ENCODE results near the gene CHN2. TPM values are rescaled to one million over a fixed set of nuclear protein-coding genes. Genes with fewer than 3 reads are reported as not detected.

Gene CHN2
- total RNA-seq, 1 donor from 2014 or later: 36.1 TPM

GRCh38 chr7:29418056-29418455 lies 223.5 kb downstream of the CHN2 start:
- intact Hi-C loops (cut with micrococcal nuclease): no loop called here
- Histone ChIP-seq H3K36me3 (no peaks in the 10 kb centered on the region), H3K27me3 (ENCODE audit: low read depth) (no peaks in the 10 kb centered on the region), H3K4me3 (no peak overlapping the region), H3K4me1 (peaks cover 4% of the 10 kb centered on the region), H3K27ac (replicated peaks) (no peak overlapping the region), H3K9me3 (replicated peaks) (no peaks in the 10 kb centered on the region)
- no peak for TF ChIP-seq CTCF (IDR thresholded peaks at IDR 0.05; ENCODE audit: borderline replicate concordance)
- DNase-seq: no peak

GRCh38 chr7:29418651-29419050 lies 224.1 kb downstream of the CHN2 start:
- no peak for TF ChIP-seq CTCF (IDR thresholded peaks at IDR 0.05; ENCODE audit: borderline replicate concordance)
- H3K4me1 ChIP-seq: peaks cover 4% of the 10 kb centered on the region

GRCh38 chr7:29420011-29420410 lies 225.4 kb downstream of the CHN2 start:
- no peaks in the 10 kb centered on the region for H3K9me3 ChIP-seq (replicated peaks)
- TF ChIP-seq CTCF (IDR thresholded peaks at IDR 0.05; ENCODE audit: borderline replicate concordance): no peak
- no peak for DNase-seq
- no peak overlapping the region for H3K27ac ChIP-seq (replicated peaks)
- H3K27me3 ChIP-seq (ENCODE audit: low read depth): no peaks in the 10 kb centered on the region
- peaks cover 4% of the 10 kb centered on the region for H3K4me1 ChIP-seq
- H3K4me3 ChIP-seq: no peak overlapping the region
- intact Hi-C loops (cut with micrococcal nuclease): no loop called here
- no peaks in the 10 kb centered on the region for H3K36me3 ChIP-seq

More at GRCh38 chr7:29418651-29419050, 224.1 kb downstream of the CHN2 start:
- H3K36me3 ChIP-seq: no peaks in the 10 kb centered on the region
- intact Hi-C loops (cut with micrococcal nuclease): no loop called here
- H3K4me3 ChIP-seq: no peak overlapping the region
- H3K9me3 ChIP-seq (replicated peaks): no peaks in the 10 kb centered on the region
- DNase-seq: no peak
- no peak overlapping the region for H3K27ac ChIP-seq (replicated peaks)
- H3K27me3 ChIP-seq (ENCODE audit: low read depth): no peaks in the 10 kb centered on the region

GRCh38 chr7:29421010-29421956 lies 226.7 kb downstream of the CHN2 start:
- Histone ChIP-seq H3K36me3 (no peaks in the 10 kb centered on the region), H3K4me1 (peaks cover 6% of the 10 kb centered on the region), H3K9me3 (replicated peaks) (no peaks in the 10 kb centered on the region), H3K27me3 (ENCODE audit: low read depth) (no peaks in the 10 kb centered on the region), H3K4me3 (no peak overlapping the region), H3K27ac (replicated peaks) (no peak overlapping the region)
- DNase-seq: no peak
- no peak for TF ChIP-seq CTCF (IDR thresholded peaks at IDR 0.05; ENCODE audit: borderline replicate concordance)
- intact Hi-C loops (cut with micrococcal nuclease): no loop called here

- Histone ChIP-seq H3K4me1 (peaks cover 9% of the 10 kb centered on the region), H3K36me3 (no peaks in the 10 kb centered on the region), H3K4me3 (no peak overlapping the region), H3K27me3 (ENCODE audit: low read depth) (no peaks in the 10 kb centered on the region), H3K9me3 (replicated peaks) (no peaks in the 10 kb centered on the region), H3K27ac (replicated peaks) (no peak overlapping the region)
- TF ChIP-seq CTCF (IDR thresholded peaks at IDR 0.05; ENCODE audit: borderline replicate concordance): no peak
- intact Hi-C loops (cut with micrococcal nuclease): no loop called here
- no peak for DNase-seq
Observed at GRCh38 chr7:29422829-29423228, 228.3 kb downstream of the CHN2 start.
